HG03354 (cell line): ENCODE results near the gene CLCNKB.
"Not testable (repeated sequence)": the region's sequence is repeated elsewhere in the genome, so short reads cannot be mapped to it uniquely, and the experiment has no call there.

Source experiments
- ATAC-seq: cut with Tn5 transposase; IDR thresholded peaks from one replicate; pipeline ENCODE4 v1.9.1; 2021; ENCODE audit warnings: mild to moderate bottlenecking; ENCODE audit not compliant: unreplicated experiment, poor library complexity, severe bottlenecking

CLCNKB gene

DNA sequence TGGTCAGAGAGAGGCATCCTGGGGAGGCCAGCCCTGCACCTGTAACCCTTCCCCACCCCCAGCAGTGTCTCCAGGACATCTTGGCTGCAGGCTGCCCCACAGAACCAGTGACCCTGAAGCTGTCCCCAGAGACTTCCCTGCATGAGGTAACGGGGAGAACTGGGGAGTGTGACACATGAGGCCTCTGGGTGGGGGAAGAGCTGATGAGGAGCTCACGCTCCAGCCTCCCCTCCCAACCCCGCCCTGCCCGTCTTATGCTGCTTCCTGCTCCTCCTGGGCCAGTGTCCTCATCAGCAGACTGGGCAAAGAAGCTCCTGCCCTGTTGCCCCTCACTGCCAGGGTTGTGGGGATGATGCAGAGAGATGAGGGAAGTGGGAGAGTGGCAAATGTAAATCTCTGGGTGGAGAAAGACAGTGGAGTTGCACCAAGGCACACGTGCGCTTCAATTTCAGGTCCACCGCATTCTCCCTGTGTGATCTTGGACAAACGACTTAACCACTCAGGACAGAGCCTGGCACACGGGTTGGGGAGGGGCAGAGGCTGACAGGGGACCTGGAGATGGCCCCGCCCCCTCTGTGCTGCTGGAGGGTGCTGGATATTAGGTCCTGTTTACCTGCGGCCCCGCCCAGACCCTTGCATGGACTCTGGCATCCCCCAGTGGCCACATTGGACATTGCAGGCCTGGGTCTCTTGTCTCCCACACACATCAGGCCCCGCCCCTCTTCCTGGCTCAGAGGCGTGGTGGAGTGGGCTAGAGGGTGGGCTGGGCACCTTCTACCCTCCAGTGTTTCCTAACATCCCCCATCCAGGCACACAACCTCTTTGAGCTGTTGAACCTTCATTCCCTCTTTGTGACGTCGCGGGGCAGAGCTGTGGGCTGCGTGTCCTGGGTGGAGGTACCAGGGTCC, 12.3 kb downstream of the CLCNKB start:
- ATAC-seq = peak; percentile 77

DNA sequence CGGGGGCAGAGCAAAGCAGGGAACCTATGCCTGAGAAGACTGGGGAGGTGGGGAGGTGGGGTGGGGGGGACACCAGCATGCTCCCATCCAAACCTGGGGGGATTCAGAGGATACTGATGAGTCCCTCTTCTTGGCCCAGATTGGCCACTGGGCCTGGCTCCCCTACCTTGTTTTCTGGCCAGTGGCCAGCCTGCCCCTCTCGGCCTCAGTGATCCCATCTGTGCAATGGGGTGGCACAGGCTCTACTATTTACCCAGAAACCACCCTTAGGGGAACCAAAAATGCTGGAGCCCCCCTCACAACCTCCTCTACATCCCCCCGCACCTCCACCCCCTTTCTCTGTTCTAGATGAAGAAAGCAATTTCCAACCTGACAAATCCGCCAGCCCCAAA, 12.9 kb downstream of the CLCNKB start:
- ATAC-seq = not testable (repeated sequence)

DNA sequence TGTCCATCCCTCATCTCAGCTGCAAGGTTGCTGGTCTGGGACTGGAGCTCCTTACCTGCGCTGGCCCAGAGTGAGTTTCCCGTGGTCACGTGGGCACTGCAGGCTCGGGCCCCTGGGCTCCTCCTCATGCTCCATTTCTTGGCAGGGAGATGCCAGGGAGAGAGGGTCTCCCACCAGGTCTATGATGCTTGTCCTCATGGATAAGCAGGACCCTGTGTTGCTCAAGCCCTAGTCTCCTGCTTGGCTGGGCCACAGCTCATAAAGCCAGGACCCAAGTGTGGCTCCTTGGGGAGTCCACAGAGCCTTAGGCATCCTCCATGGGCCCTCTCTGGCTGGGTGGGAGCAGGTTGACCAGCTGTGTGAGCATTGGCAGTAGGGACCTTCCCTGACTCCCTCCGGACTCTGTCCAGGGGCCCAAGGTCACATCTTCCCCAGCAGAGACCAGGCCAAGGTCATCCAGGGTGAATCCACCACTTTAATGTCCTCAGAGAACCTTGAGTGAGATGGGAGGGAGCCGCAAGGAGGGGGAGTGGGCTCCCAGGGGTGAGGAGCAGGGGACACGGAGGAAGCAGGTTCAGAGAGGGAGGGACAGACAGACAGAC, 13.8 kb downstream of the CLCNKB start:
- ATAC-seq = not testable (repeated sequence)

DNA sequence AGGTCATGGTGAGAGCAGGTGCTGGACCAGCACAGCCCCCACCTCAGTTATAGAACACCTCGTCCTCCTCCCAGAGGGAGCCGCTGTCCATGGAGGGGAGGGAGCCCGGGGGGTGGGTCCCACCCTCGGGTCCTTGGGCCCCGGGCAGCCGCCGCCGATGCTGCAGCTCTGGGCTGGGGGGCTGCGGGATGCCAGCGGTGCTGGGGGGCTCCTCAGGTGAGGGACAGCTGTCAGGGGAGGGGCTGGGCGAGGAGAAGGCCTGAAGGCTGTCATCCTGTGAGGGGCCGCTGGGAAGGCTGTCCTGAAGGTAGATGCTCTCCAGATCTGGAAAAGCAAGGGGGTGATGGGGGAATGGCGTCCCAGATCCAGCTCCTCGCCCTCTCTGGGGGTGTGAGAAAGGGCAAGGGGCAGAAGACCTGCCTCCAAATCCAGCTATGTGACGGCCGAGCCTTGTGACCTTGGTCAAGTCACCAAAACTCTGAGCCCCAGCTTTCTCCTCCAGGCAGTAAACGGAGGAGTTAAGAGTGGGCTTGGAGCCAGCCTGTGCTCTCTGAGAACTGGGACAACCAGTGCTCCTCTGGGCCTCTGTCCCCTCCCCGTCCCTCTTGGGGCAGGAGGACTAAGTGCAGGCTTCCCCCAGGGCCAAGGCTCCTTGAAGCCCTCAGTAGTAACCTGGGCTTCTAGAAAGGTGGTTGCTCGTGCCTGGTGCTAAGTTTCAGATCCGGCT, 15.0 kb downstream of the CLCNKB start:
- not testable (repeated sequence) for ATAC-seq

DNA sequence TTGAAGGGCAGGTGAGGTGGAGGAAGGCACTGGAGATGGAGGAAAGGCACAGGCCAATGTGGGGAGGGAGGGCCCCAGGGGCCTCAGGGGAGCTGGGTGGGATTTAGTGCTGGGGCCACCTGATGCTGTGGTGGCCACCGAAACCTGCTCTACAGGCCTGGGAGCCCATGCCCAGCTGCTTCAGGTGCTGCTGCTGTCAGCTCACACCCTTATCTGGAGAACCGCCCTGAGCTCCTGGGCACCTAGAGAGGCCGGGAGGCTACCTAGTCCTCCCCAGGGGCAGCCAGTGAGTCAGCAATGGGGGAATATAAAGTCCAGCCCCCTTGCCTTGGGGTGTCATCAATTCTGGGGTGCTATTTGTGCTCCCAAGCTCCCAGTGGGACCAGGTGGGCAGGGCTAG, 17.7 kb downstream of the CLCNKB start:
- no peak for ATAC-seq

DNA sequence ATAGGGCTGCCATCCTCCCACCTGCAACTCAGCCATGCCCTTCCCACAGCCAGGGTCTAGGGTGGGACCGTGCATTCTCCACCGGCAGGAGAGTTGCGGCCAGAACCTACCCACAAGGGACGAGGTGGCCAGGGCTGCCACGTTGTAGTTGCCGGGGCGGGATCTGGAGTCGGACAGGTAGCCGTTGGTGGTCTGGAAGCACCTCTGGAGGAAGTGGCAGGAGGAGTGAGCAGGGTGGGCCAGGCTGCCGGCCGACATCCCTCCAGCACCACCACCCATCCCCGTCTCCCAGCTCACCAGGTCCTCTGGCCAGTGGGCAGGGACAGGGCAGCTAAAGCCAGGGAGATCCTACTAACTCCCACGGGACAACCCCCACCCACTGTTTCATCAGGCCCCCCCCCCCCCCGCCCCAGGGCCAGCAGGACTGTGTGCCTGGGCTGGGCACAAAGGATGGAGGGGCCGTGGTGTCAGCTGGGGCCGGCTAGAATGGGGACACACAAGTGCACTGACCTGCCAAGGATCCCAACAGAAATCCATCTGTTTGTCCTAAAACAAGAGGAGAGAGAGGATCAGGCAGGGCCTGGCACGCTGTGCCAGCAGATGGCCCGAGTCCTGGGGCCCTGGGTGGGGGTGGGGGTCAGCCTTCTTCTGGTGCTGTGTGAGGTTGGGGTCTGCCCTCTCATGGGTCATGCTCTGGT, 18.6 kb downstream of the CLCNKB start:
- not testable (repeated sequence) for ATAC-seq

DNA sequence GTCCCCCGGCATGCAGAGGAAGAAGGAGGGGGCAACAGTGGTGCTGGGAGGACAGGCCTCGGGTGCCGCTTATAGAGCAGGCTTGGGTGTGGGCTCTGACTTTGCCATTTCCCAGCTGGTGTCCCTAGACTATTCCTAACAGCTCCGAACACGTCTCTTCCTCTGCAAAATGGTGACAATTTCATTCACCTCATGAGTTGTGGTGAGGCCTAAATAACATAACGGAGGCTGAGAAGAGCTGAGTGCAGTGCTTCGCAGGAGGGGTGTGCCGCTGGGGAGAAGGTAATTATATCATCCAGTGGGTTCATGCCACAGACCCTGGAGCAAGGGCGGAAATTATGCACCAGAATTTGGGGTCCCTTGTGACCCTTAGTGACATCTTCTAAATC, 19.1 kb downstream of the CLCNKB start:
- ATAC-seq = not testable (repeated sequence)

DNA sequence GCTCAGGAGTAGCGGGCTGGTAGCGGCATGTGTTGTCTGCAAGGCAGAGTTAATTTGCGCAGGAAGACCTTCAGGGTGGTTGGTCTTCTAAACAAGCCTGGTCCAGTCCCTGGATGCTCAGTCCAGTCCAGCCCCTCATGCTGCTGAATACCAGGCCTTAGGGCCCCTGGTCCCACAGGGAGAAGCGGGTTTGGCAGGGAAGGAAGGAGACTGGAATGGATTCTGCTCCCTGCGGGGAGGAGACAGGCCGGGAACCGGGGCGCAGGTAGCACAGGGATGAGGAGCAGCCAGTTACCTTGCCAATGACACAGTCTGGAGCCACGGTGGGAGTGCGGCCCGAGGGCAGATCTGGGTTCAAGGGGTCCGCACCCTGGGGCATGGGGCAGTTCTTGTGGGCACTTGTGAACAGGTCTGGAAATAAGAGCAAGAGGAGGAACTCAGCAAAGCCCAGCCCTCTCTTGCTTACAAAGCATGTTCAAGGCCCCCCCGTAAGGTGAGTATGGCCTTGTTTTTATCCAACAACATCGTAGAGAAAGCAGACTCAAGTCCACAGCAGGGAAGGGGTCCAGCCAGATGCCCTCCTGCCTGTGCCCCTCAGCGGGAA, 19.7 kb downstream of the CLCNKB start:
- no peak for ATAC-seq

DNA sequence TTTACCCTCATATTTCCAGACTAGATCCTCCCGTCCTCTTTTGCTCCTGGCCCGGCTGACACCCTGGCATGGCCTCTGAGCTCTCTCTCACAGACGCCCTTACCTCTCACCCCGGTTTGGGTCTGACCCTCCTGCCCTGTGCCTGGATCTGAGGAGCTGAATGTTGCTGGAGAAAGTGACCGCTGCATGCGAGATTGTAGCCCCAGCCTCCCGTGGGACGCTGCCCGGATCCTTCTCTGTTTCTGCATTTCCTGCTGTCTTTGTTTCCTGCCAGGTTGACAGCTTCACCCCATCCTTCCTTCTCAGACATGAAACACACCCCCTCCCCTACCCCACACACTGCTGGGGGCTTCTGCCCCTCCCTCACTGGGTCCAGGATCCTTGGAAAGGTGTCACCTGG, 20.3 kb downstream of the CLCNKB start:
- no peak for ATAC-seq

DNA sequence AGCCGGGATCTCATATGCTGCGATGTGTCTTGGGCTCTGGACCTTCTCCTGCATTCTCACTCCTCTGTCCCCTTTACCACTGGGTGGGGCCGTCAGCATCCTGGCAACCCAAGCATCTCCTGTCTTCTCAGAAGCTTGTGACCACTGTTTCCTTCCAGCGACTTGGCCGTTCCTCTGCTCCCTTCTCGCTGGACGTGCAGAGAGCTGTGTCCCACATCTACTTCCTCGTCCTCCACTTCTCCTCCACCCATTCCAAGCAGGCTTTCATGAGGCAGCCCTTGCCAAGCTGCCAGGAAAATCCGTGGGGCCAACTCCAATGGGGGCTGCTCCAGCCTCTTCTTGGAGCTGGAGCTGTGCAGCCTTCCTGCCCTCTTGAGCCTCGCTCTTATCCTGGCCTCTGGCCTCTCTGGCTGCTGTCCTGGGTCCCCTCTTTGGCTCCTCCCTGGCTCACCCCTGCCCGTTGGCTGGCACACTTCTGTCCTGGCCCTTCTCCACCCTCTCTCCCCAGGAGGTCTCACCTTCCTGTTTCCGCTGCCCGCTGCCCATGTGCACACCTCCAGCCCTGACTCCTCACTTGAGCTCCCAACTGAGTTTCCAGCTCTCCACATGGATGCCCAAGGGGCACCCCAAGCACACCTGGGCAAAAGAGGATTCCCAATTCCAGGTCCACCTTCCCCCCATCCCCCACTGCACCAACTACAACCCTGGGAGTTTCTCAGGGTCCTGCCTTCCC, 21.1 kb downstream of the CLCNKB start:
- ATAC-seq = no peak

DNA sequence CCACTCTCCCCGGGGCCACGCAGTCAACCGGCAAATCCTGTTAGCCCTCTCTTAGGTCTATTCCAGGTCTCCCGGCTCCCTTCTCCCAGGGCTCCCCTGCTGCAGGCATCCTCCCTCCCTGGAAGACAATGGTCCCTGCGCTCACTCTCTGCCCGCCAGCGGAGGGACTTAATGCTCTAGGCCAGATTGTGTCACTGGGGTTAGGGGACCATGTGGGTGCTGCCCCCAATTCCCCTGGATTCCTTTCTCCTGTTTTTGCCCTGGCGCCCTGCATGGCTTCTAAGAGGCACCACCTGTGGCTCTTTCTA, 21.6 kb downstream of the CLCNKB start:
- no peak for ATAC-seq

DNA sequence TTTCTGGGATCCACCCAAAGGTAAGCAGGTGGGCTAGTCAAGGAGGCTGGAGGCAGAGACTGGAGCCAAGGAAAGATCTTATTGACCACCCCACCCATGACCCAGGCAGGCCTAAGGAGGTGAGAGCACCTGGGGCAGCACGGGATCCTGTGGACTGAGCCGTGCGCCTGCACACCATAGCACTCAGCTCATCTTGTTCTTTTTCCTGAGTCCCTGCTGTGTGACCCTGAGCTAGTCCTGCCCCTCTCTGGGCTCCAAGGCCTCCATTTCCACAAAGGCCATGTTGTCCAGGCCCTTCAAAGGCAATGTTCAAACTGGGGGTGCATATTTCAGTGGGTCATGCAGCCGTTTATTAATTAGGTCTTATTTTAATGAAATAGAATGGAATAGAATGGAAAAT, 22.7 kb downstream of the CLCNKB start:
- no peak for ATAC-seq

DNA sequence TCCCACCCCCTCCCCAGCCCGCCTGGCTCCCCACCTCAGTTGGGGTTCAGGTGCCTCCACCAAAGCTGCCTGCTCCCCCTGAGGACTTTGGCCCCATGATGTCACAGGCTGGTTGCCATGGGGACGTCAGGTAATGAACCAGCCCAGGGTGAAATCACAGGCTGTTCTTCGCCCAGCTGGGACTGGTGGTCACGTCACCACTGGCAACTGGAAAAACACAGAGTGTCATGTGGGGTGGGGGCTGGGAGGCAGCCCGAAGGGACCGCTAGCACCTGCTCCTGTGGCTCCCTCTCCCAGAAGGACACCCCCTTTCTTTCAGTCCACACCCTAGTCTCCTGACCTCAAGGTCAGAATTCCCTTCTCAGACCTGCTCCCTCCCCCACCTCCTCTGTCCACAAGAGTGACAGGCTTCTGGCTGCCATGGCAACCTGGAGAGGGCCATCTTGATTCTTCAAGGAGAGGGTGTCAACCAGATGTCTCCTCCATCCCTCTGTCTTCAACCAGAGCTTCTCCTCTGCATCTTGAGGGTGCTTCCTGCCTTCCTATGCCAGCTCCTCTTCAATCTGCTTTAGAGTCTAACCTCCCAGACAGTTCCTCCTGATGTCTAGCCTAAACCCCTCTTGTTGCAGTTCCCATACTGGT, 23.7 kb downstream of the CLCNKB start:
- no peak for ATAC-seq

DNA sequence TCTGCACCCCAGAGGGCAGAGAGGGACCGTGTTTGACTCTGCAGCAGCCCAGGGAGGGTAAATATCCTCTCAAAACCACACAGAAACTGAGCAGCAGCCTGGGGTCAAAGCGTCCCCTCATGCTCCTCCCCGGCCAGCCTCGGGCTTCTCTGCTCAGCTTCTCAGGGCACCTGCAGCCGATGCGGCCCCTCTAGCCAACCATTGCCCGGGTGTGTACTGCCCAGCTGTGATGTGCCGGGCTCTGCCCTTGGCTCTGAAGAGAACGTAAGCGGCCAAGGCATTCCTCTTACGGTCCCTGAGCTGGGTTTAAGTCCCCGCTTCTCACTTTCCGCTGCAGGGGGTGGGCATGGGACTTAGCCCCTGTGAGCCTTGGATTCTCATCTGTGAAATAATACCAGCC, 24.4 kb downstream of the CLCNKB start:
- ATAC-seq = no peak

DNA sequence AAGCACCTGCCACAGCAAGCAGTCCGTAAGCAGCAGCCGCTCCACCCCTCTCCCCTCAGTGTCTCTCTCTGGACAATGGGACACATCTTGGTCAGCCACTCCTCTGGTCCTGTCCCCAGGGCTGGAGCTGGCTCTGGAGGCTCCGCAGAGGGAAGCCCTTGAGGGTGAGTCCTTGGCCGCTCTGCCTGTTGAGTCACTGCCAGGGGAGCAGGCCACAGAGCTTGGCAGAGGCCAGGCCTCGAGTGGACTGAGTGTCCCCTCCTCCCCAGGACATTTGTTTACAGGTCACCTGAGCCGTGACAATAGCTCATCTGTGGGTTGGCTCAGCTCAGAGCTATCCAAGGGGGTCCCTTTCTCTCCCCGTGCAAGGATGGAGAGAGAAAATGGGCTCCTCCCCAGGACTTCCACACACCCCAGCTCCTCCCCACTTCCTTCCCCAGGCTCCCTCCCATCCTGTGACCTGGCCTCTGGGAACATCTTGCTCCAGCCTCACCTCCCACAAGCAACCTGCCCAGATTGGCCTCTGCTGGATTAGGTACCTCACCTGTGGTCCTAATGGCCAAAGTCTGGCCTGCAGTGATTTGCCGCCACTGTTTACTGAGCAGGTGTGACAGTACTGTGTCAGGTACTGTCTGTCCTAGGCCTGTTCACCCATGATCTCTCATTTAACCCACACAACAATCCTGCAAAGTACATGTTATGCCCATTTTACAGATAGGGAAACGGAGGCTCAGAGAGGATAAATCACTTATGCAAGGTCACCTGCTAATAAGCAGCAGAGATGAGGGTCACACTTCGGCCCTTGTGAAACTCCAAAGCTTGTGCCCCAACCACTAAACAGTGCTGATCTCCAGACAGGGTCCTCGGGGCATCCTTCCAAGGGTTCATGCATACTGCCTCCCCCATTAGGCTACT, 25.0 kb downstream of the CLCNKB start:
- no peak for ATAC-seq

DNA sequence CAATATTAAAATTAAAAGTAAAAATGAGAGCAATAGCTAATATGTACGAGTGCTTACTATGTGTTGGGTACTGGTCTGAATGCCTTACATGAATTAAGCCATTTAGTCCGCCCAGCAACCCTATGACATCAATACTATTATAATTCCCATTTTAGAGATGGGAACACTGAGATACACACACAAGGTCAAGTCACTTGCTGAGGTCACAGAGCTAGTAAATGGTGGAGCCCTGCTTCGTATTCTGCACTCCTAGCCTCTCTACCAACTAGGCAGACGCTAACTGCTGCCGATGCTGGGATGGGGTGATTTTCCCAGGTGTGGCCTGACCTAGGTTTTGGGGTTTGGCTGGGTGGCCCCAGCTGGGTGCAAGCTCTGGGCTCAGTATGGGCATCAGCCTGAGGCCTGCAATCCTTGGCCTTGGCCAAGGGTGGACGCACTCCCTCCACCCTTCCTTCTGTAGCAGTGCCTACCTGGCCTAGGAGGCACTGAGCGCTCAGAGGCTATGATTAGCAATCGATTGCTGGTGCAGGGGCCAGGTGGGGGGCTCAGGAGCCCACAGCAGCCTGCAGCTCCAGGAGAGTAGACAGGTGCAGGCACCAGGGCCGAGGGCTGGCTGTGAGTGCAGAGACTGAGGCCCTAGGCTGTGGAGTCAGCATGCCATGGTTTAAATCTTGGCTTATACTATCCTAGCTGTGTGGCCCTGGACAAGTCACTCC, 27.2 kb downstream of the CLCNKB start:
- no peak for ATAC-seq

DNA sequence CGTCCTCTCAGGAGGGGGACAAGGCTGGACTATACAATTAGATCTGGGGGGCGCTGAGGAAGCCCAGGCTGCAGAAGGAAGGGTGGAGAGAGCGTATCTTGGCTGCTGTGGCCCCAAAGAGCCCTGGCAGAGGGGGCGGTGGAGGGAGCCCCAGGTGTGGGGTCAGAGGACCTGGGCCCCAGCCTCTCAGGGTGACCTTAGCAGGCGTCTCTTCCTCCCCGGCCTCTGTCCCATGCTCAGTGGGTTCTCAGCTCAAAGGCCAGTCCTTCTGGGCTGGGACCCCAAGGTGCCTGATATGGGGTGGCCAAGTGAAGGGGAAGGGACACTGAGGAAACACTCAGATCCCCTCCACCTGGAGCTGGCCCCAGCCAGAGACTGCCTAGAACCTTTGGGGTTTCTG, 28.0 kb downstream of the CLCNKB start:
- ATAC-seq = no peak
